WTC11 (cell line): Measurements from ENCODE around the gene GDPD2.

ENCODE experiments used
- CREB1 ChIP-seq: sonication (generic); formaldehyde crosslinking; IDR thresholded peaks from 2 replicates; pipeline ENCODE4 v1.8.0; 2023; ENCODE audit warnings: mild to moderate bottlenecking, missing genetic modification reagents
- E2F5 ChIP-seq: sonication (generic); formaldehyde crosslinking; IDR thresholded peaks from 2 replicates; pipeline ENCODE4 v1.8.1; 2022; ENCODE audit warnings: mild to moderate bottlenecking, moderate library complexity, missing genetic modification reagents
- NR1H2 ChIP-seq: sonication (generic); formaldehyde crosslinking; IDR thresholded peaks from 2 replicates; pipeline ENCODE4 v1.9.0; 2021; ENCODE audit warnings: mild to moderate bottlenecking, moderate library complexity, missing genetic modification reagents
- NR2C2 ChIP-seq: sonication (generic); formaldehyde crosslinking; IDR thresholded peaks from 2 replicates; pipeline ENCODE4 v1.8.0; 2022; ENCODE audit warnings: mild to moderate bottlenecking, missing genetic modification reagents
- TP53 ChIP-seq: sonication (generic); formaldehyde crosslinking; IDR thresholded peaks from 2 replicates; pipeline ENCODE4 v1.8.1; 2023; ENCODE audit warnings: mild to moderate bottlenecking, missing genetic modification reagents
- USF2 ChIP-seq: sonication (generic); formaldehyde crosslinking; IDR thresholded peaks from 2 replicates; pipeline ENCODE4 v1.8.1; 2023; ENCODE audit warnings: mild to moderate bottlenecking, missing genetic modification reagents, moderate library complexity
- TF ChIP-seq, protein P1 (sequence below): fragments of 200-600 bp; IDR thresholded peaks from 2 replicates; pipeline ENCODE4 v1.8.0; 2022; ENCODE audit warnings: antibody characterized with exemption
- TF ChIP-seq, protein P2 (sequence below): sonication (generic); formaldehyde crosslinking; IDR thresholded peaks from 2 replicates; pipeline ENCODE4 v1.8.1; 2023; ENCODE audit warnings: mild to moderate bottlenecking, missing genetic modification reagents, moderate library complexity
- TF ChIP-seq, protein P3 (sequence below): sonication (generic); formaldehyde crosslinking; IDR thresholded peaks from 2 replicates; pipeline ENCODE4 v1.8.1; 2022; ENCODE audit warnings: low read depth, missing genetic modification reagents, borderline replicate concordance

- TF ChIP-seq, protein P1, sequence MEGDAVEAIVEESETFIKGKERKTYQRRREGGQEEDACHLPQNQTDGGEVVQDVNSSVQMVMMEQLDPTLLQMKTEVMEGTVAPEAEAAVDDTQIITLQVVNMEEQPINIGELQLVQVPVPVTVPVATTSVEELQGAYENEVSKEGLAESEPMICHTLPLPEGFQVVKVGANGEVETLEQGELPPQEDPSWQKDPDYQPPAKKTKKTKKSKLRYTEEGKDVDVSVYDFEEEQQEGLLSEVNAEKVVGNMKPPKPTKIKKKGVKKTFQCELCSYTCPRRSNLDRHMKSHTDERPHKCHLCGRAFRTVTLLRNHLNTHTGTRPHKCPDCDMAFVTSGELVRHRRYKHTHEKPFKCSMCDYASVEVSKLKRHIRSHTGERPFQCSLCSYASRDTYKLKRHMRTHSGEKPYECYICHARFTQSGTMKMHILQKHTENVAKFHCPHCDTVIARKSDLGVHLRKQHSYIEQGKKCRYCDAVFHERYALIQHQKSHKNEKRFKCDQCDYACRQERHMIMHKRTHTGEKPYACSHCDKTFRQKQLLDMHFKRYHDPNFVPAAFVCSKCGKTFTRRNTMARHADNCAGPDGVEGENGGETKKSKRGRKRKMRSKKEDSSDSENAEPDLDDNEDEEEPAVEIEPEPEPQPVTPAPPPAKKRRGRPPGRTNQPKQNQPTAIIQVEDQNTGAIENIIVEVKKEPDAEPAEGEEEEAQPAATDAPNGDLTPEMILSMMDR = no peak
- no peak for TF ChIP-seq NR1H2 (CRISPR knock-in tag)
- TF ChIP-seq NR2C2 (CRISPR knock-in tag) = no peak
- TF ChIP-seq, protein P2, sequence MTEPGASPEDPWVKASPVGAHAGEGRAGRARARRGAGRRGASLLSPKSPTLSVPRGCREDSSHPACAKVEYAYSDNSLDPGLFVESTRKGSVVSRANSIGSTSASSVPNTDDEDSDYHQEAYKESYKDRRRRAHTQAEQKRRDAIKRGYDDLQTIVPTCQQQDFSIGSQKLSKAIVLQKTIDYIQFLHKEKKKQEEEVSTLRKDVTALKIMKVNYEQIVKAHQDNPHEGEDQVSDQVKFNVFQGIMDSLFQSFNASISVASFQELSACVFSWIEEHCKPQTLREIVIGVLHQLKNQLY (CRISPR knock-in tag) = no peak
- no peak for TF ChIP-seq USF2 (CRISPR knock-in tag)
- TF ChIP-seq TP53 = no peak
- TF ChIP-seq, protein P3, sequence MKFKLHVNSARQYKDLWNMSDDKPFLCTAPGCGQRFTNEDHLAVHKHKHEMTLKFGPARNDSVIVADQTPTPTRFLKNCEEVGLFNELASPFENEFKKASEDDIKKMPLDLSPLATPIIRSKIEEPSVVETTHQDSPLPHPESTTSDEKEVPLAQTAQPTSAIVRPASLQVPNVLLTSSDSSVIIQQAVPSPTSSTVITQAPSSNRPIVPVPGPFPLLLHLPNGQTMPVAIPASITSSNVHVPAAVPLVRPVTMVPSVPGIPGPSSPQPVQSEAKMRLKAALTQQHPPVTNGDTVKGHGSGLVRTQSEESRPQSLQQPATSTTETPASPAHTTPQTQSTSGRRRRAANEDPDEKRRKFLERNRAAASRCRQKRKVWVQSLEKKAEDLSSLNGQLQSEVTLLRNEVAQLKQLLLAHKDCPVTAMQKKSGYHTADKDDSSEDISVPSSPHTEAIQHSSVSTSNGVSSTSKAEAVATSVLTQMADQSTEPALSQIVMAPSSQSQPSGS = no peak
- TF ChIP-seq E2F5 (CRISPR knock-in tag) = no peak
- TF ChIP-seq CREB1 (CRISPR knock-in tag) = no peak
Measured at GRCh38 chrX:70480660-70481018, 57.5 kb downstream of the GDPD2 start.
